Placental pericyte (primary cell): Measurements from ENCODE around the gene MX2. TPM values are rescaled to one million over a fixed set of nuclear protein-coding genes. Genes with fewer than 3 reads are reported as not detected.

Experiments
- total RNA-seq: library from RNA; depleted of rRNA; stranded (reverse); fragments of >200 nt; gene quantifications from 2 replicates; pipeline ENCODE4 v1.2.3, GENCODE V29; 2012

MX2 gene, protein sequence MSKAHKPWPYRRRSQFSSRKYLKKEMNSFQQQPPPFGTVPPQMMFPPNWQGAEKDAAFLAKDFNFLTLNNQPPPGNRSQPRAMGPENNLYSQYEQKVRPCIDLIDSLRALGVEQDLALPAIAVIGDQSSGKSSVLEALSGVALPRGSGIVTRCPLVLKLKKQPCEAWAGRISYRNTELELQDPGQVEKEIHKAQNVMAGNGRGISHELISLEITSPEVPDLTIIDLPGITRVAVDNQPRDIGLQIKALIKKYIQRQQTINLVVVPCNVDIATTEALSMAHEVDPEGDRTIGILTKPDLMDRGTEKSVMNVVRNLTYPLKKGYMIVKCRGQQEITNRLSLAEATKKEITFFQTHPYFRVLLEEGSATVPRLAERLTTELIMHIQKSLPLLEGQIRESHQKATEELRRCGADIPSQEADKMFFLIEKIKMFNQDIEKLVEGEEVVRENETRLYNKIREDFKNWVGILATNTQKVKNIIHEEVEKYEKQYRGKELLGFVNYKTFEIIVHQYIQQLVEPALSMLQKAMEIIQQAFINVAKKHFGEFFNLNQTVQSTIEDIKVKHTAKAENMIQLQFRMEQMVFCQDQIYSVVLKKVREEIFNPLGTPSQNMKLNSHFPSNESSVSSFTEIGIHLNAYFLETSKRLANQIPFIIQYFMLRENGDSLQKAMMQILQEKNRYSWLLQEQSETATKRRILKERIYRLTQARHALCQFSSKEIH
- total RNA-seq = 2.0 TPM in 2 replicates

DNA sequence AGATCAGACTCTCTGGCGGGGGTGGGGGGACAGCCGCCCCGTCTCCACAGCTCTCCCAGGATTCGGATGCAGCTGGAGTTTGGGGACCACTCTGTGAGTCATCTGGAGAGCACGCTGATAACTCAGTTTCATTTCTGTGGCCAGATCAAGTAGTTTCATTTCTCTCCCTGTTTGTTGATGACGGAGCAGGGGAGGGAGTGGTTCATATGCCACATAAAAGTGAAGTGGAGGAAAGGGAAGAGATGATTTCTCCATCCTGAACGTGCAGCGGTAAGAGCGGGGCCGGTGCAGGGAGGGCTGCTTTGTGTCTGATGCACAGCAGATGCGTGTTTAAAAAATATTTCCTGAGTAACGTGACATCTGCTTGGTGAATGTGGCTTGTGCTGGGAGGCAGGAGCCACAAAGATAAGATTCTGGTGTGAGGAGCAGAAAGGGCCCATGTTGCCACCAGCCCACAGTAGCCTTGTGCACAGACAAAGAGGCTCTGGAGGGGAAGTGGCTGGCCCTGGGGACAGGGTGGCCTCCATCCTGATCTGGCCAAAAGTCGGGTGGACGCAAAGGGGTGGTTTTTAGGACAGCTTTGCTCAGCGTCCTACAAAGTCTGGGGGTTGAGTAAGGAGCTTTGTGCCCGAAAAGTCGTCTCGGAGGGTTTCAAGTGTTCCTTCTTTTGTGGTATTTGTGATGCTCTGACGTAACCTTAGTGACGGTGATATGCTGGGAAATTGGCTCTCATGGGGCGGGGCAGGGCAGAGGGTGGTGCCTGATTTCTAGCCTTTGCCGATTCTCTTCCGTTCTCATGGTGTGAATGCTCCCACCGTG lies at the start of gene MX2:
Gene MX2, plus strand, starts transcription at position 242 of the 819 bp plus-strand sequence. CDS start 14,880 bp downstream, outside the sequence.

DNA sequence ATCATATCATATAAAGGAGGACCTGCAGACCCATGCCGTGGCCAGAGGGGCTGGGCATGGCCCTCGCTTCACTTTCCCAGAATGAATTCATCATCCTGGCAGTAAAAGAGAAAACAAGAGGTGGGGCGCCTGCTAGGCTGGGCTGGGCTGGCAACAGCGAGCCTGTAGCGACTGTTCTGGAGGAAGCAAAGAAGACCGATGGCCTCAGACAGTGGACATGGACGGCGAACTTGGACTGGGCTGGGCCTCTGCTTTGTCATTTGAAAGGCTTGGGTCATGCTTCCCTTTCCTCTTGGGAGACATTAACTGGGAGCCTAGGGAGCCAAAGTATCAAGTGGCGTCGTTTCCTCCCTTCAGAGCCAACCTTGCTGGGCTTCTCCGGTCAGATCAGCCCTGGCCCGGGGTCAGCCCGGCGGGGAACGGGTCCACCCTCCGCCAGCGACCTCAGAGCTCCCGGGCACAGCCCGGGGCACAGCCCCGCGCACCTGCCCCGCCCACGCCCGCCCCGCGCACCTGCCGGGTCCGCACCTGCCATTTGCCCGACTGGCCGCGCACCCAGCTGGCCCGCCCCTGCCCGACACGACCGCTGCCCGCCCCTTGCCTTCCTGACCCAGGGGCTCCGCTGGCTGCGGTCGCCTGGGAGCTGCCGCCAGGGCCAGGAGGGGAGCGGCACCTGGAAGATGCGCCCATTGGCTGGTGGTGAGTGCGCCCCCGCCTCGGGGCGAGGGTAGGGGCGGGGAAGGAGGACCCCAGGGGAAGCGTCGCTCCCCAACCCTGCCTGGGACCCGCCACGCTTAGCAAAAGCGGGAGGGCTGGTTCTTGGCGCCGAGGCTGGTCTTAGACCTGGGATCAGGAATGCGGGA lies 45.4 kb upstream of the MX2 start, which contains the start of gene FAM3B:
Gene FAM3B, plus strand, starts transcription at position 602 of the 863 bp plus-strand sequence. Its CDS starts 79 bp downstream, at position 681.

DNA sequence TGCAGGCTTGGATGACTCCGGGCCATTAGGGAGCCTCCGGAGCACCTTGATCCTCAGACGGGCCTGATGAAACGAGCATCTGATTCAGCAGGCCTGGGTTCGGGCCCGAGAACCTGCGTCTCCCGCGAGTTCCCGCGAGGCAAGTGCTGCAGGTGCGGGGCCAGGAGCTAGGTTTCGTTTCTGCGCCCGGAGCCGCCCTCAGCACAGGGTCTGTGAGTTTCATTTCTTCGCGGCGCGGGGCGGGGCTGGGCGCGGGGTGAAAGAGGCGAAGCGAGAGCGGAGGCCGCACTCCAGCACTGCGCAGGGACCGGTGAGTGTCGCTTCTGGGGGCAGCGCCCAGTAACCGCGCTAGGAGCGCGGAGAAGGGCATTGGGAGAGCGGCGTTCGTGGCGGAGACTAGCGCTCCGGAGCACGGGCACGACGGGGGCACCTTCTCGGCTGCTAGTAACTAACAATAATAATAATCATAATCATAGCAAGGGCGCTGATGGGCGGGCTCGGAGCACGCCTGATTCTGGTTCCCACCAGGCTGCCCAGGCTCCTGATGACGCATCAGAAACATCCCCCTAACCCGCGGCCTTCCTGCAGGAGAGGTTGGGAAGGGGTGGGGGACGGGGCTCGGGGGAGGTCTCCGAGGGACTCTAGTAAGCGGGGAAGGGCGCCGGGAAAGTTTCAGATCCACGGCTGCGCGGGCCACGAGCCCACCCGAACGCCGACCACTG lies 64.3 kb downstream of the MX2 start, which contains the start of gene MX1:
Gene MX1, plus strand, starts transcription at position 286 of the 722 bp plus-strand sequence. CDS start 5,832 bp downstream, outside the sequence.

Other genes with a start within 250 kb of the MX2 start
- 10.7 and 18.8 TPM in 2 replicates for gene BACE2, start 193.9 kb upstream of the MX2 start, total RNA-seq
- gene FAM3B, start 45.2 kb upstream of the MX2 start, total RNA-seq = not detected in 2 replicates
- gene MX1, start 64.2 kb downstream of the MX2 start, total RNA-seq = 15.3 and 15.6 TPM in 2 replicates
- under 0.01 and 0.43 TPM in 2 replicates for gene TMPRSS2, start 146.1 kb downstream of the MX2 start, total RNA-seq